Astrocyte of the hippocampus (primary cell): ENCODE data around the gene METTL27.
"Not testable (repeated sequence)": the region's sequence is repeated elsewhere in the genome, so short reads cannot be mapped to it uniquely, and the experiment has no call there.

ENCODE experiments used
- DNase-seq: peaks from one replicate; pipeline ENCODE4 v3.0.0; 2011; ENCODE audit warnings: low read depth, low spot score

The METTL27 gene

GRCh38 chr7:73821597-73822285 lies 20.6 kb downstream of the METTL27 start:
- not testable (repeated sequence) for DNase-seq

GRCh38 chr7:73820013-73820412 lies 22.3 kb downstream of the METTL27 start:
- DNase-seq, result no peak

- no peak for DNase-seq
These were observed 25.2 kb downstream of the METTL27 start for GRCh38 chr7:73817121-73817520.

GRCh38 chr7:73815436-73815835 lies 26.9 kb downstream of the METTL27 start:
- DNase-seq, result no peak

GRCh38 chr7:73812996-73813395 lies 29.3 kb downstream of the METTL27 start:
- DNase-seq, result no peak

GRCh38 chr7:73811760-73812168 lies 30.6 kb downstream of the METTL27 start:
- DNase-seq, result peak; percentile 69

GRCh38 chr7:73810998-73811360 lies 31.3 kb downstream of the METTL27 start:
- no peak for DNase-seq

- DNase-seq, result no peak
These were observed 32.8 kb downstream of the METTL27 start for GRCh38 chr7:73809467-73809951.

GRCh38 chr7:73802459-73802858 lies 39.9 kb downstream of the METTL27 start:
- no peak for DNase-seq

- no peak for DNase-seq
These were observed 40.7 kb downstream of the METTL27 start for GRCh38 chr7:73801577-73801976.

- DNase-seq, result no peak
These were observed 42.8 kb downstream of the METTL27 start for GRCh38 chr7:73799282-73800141.

- DNase-seq, result not testable (repeated sequence)
These were observed 45.1 kb downstream of the METTL27 start for GRCh38 chr7:73797176-73797575.

- not testable (repeated sequence) for DNase-seq
These were observed 45.7 kb downstream of the METTL27 start for GRCh38 chr7:73796656-73797055.

- not testable (repeated sequence) for DNase-seq
These were observed 47.1 kb downstream of the METTL27 start for GRCh38 chr7:73795188-73795587.

- not testable (repeated sequence) for DNase-seq
These were observed 51.1 kb downstream of the METTL27 start for GRCh38 chr7:73791170-73791690.

GRCh38 chr7:73789051-73789450 lies 53.3 kb downstream of the METTL27 start:
- DNase-seq, result no peak

- not testable (repeated sequence) for DNase-seq
These were observed 54.6 kb downstream of the METTL27 start for GRCh38 chr7:73787786-73788048.

- no peak for DNase-seq
These were observed 55.7 kb downstream of the METTL27 start for GRCh38 chr7:73786588-73786987.
